Keratinocyte (primary cell): ENCODE results near the gene MAD2L1. TPM values are rescaled to one million over a fixed set of nuclear protein-coding genes. Genes with fewer than 3 reads are reported as not detected.

Experiments
- DNase-seq: peaks from one replicate; pipeline ENCODE4 v3.0.0-alpha.2; 2011; ENCODE audit warnings: low read depth, missing footprints, low spot score
- FAIRE-seq: peaks from 2 replicates; lab custom pipeline; 2011; peaks lifted over from hg19 to GRCh38; lab: Jason Lieb, UNC
- H2AFZ ChIP-seq: 2 replicates; pipeline ENCODE4 v1.6.0; 2012; ENCODE audit warnings: low read length, control low read depth, inconsistent platforms; ENCODE audit not compliant: control insufficient read depth
- H3K27ac ChIP-seq: 2 replicates; pipeline ENCODE4 v1.5.1; 2011; ENCODE audit warnings: low read length; ENCODE audit not compliant: control insufficient read depth, insufficient read depth
- H3K27me3 ChIP-seq: 3 replicates; pipeline ENCODE4 v1.6.0; 2011; ENCODE audit warnings: low read length; ENCODE audit not compliant: control insufficient read depth, insufficient read depth; ENCODE audit errors: extremely low read depth
- H3K36me3 ChIP-seq, 2 experiments: 2 replicates in 1 of 2; 3 replicates in 1 of 2; pipeline ENCODE4 v1.5.1; 2011; ENCODE audit warnings: low read length in 2 of 2, mild to moderate bottlenecking in 1 of 2; ENCODE audit not compliant: control insufficient read depth in 2 of 2, insufficient read depth in 2 of 2; ENCODE audit errors: extremely low read depth in 1 of 2
- H3K4me1 ChIP-seq: 3 replicates; pipeline ENCODE4 v1.5.1; 2011; ENCODE audit warnings: low read length; ENCODE audit not compliant: control insufficient read depth, insufficient read depth; ENCODE audit errors: extremely low read depth
- H3K4me2 ChIP-seq: 3 replicates; pipeline ENCODE4 v1.6.0; 2011; ENCODE audit warnings: low read depth, low read length; ENCODE audit not compliant: control insufficient read depth, insufficient read depth; ENCODE audit errors: extremely low read depth
- H3K4me3 ChIP-seq, 3 experiments: fragments of 200-600 bp in 1 of 3; sonication (generic) in 1 of 3; 2 replicates in 2 of 3; 3 replicates in 1 of 3; pipeline ENCODE4 v1.5.1; 2011 to 2016; ENCODE audit warnings: low read length in 3 of 3, mild to moderate bottlenecking in 3 of 3, control low read depth in 2 of 3, inconsistent platforms in 1 of 3, low read depth in 1 of 3, mixed read lengths in 1 of 3, mixed run types in 1 of 3, moderate library complexity in 1 of 3; ENCODE audit not compliant: control insufficient read depth in 2 of 3, insufficient read depth in 2 of 3; ENCODE audit errors: extremely low read depth in 1 of 3
- H3K79me2 ChIP-seq: 2 replicates; pipeline ENCODE4 v1.6.0; 2012; ENCODE audit warnings: low read length; ENCODE audit not compliant: control insufficient read depth, insufficient read depth
- H3K9ac ChIP-seq: 3 replicates; pipeline ENCODE4 v1.6.0; 2011; ENCODE audit warnings: low read length; ENCODE audit not compliant: control insufficient read depth, insufficient read depth; ENCODE audit errors: extremely low read depth
- H3K9me1 ChIP-seq: 3 replicates; pipeline ENCODE4 v1.6.0; 2011; ENCODE audit warnings: low read length; ENCODE audit not compliant: control insufficient read depth, insufficient read depth; ENCODE audit errors: extremely low read depth
- H3K9me3 ChIP-seq: 2 replicates; pipeline ENCODE4 v1.5.1; 2012; ENCODE audit warnings: low read depth, low read length; ENCODE audit not compliant: control insufficient read depth
- H4K20me1 ChIP-seq: 3 replicates; pipeline ENCODE4 v1.6.0; 2011; ENCODE audit warnings: low read length; ENCODE audit not compliant: control insufficient read depth, insufficient read depth; ENCODE audit errors: extremely low read depth
- CTCF ChIP-seq, 3 experiments: IDR thresholded peaks in 1 of 3; conservative IDR thresholded peaks in 1 of 3; optimal IDR thresholded peaks in 1 of 3; 2 replicates in 2 of 3; 3 replicates in 1 of 3; pipeline versions ENCODE3 to v1.5.1; 2011; ENCODE audit warnings: low read length in 3 of 3, mild to moderate bottlenecking in 3 of 3, moderate library complexity in 2 of 3, control low read depth in 1 of 3, inconsistent platforms in 1 of 3; ENCODE audit not compliant: insufficient read depth in 2 of 3; ENCODE audit errors: extremely low read depth in 1 of 3
- EZH2 ChIP-seq: IDR thresholded peaks from one replicate; pipeline ENCODE4 v1.6.1; 2012; ENCODE audit warnings: inconsistent platforms, mild to moderate bottlenecking, low read length, moderate library complexity
- dilution Hi-C: fragments of 300-500 bp; cut with MboI; formaldehyde crosslinking; loops from one replicate; pipeline ENCODE4 v1.7.0; 2020; ENCODE audit warnings: low sequenced_read_pairs; ENCODE audit not compliant: extremely low pct_ligation_motif_present
- polyA plus RNA-seq, 5 experiments: library from polyadenylated mRNA; depleted of rRNA in 3 of 5; stranded (reverse) in 3 of 5; stranded (forward) in 1 of 5; unstranded in 1 of 5; fragments of >200 nt; gene quantifications; 1 replicate in 1 of 5; 2 replicates in 3 of 5; 3 replicates in 1 of 5; pipeline versions ENCODE4 v1.2.1 to v1.2.3, GENCODE V29; 2011 to 2012; ENCODE audit warnings: missing spikeins in 2 of 5, low read depth in 1 of 5, low replicate concordance in 1 of 5

Gene MAD2L1
- polyA plus RNA-seq, 1 donor (not counting 4 experiments of a cell fraction or from before 2014, with no cell fraction given), result 37.9 TPM

GRCh38 chr4:120071192-120071795 lies 4.6 kb upstream of the MAD2L1 start:
- H3K4me3 ChIP-seq, result no peak overlapping the region
- H2AFZ ChIP-seq, result no peak overlapping the region
- H3K27ac ChIP-seq, result no peak overlapping the region
- no peaks in the 10 kb centered on the region for H4K20me1 ChIP-seq
- TF ChIP-seq EZH2 (no peak), CTCF (optimal IDR thresholded peaks at IDR 0.05 in 1 of 3, IDR thresholded peaks at IDR 0.05 in 1 of 3, conservative IDR thresholded peaks at IDR 0.05 in 1 of 3; ENCODE audit: extremely low read depth in 1 of 3, insufficient read depth in 2 of 3, low read length in 3 of 3) (peak in 2 of 3 experiments; percentile 26 to 57)
- no peak overlapping the region for H3K4me2 ChIP-seq
- dilution Hi-C loops, result no loop called here
- FAIRE-seq (no peak), DNase-seq (no peak)
- H3K27me3 ChIP-seq, result no peaks in the 10 kb centered on the region
- peaks cover 12% of the 10 kb centered on the region for H3K79me2 ChIP-seq
- H3K36me3 ChIP-seq, result no peaks in the 10 kb centered on the region
- H3K9ac ChIP-seq, result no peak overlapping the region
- no peaks in the 10 kb centered on the region for H3K9me1 ChIP-seq
- no peaks in the 10 kb centered on the region for H3K9me3 ChIP-seq
- H3K4me1 ChIP-seq, result peaks cover 15% of the 10 kb centered on the region

GRCh38 chr4:120070196-120070595 lies 3.5 kb upstream of the MAD2L1 start:
- no peak for DNase-seq
- FAIRE-seq, result no peak
- peaks cover 21% of the 10 kb centered on the region for H3K4me1 ChIP-seq
- H4K20me1 ChIP-seq, result no peaks in the 10 kb centered on the region
- no peaks in the 10 kb centered on the region for H3K9me3 ChIP-seq
- H3K36me3 ChIP-seq, result no peaks in the 10 kb centered on the region
- no peaks in the 10 kb centered on the region for H3K9me1 ChIP-seq
- no peak overlapping the region for H3K9ac ChIP-seq
- no peak overlapping the region for H3K4me3 ChIP-seq
- no peak overlapping the region for H2AFZ ChIP-seq
- peak overlapping the region; percentile 21 for H3K27ac ChIP-seq
- H3K4me2 ChIP-seq, result peak overlapping the region; percentile 50
- dilution Hi-C loops, result no loop called here
- no peak for TF ChIP-seq CTCF (optimal IDR thresholded peaks at IDR 0.05 in 1 of 3, IDR thresholded peaks at IDR 0.05 in 1 of 3, conservative IDR thresholded peaks at IDR 0.05 in 1 of 3; ENCODE audit: extremely low read depth in 1 of 3, insufficient read depth in 2 of 3, low read length in 3 of 3)
- no peak for TF ChIP-seq EZH2
- H3K27me3 ChIP-seq, result no peaks in the 10 kb centered on the region
- H3K79me2 ChIP-seq, result peaks cover 23% of the 10 kb centered on the region
